GM23338 (cell line): Measurements from ENCODE around the gene UNC45B. TPM values are rescaled to one million over a fixed set of nuclear protein-coding genes. Genes with fewer than 3 reads are reported as not detected.

ENCODE experiments used
- ATAC-seq: fragments of 200-7000 bp; cut with Tn5 transposase; 3 replicates; pipeline ENCODE4 v1.9.1; 2020
- DNase-seq: peaks from one replicate; pipeline ENCODE4 v3.0.0-alpha.2; 2015; ENCODE audit warnings: low spot score
- H2AFZ ChIP-seq: fragments of 200-600 bp; sonication (generic); 2 replicates; pipeline ENCODE4 v1.8.0; 2016; ENCODE audit warnings: antibody characterized with exemption, mild to moderate bottlenecking, moderate library complexity
- H3F3A ChIP-seq: fragments of 200-600 bp; sonication (generic); replicated peaks from 2 replicates; pipeline ENCODE4 v1.8.0; 2017; ENCODE audit warnings: antibody characterized with exemption, mixed run types, low read depth
- H3K27ac ChIP-seq: fragments of 200-600 bp; sonication (generic); 2 replicates; pipeline ENCODE4 v1.6.1; 2016; ENCODE audit warnings: low read depth
- H3K27me3 ChIP-seq: fragments of 200-600 bp; sonication (generic); 2 replicates; pipeline ENCODE4 v1.8.0; 2016; ENCODE audit warnings: mild to moderate bottlenecking, mixed run types, moderate library complexity; ENCODE audit not compliant: insufficient read depth
- H3K36me3 ChIP-seq: fragments of 200-600 bp; sonication (generic); 2 replicates; pipeline ENCODE4 v1.8.0; 2016; ENCODE audit warnings: mild to moderate bottlenecking; ENCODE audit not compliant: insufficient read depth
- H3K4me1 ChIP-seq: fragments of 200-600 bp; sonication (generic); 2 replicates; pipeline ENCODE4 v1.8.0; 2016; ENCODE audit warnings: mild to moderate bottlenecking, moderate library complexity; ENCODE audit not compliant: insufficient read depth
- H3K4me2 ChIP-seq: fragments of 200-600 bp; sonication (generic); 2 replicates; pipeline ENCODE4 v1.7.1; 2017; ENCODE audit warnings: mixed run types
- H3K4me3 ChIP-seq: fragments of 200-600 bp; sonication (generic); 2 replicates; pipeline ENCODE4 v1.6.1; 2016; ENCODE audit warnings: mixed run types
- H3K79me2 ChIP-seq: fragments of 200-600 bp; sonication (generic); replicated peaks from 2 replicates; pipeline ENCODE4 v1.8.0; 2017; ENCODE audit warnings: mild to moderate bottlenecking; ENCODE audit not compliant: insufficient read depth
- H3K9me2 ChIP-seq: fragments of 200-600 bp; sonication (generic); 2 replicates; pipeline ENCODE4 v1.8.0; 2017; ENCODE audit not compliant: insufficient read depth
- H4K20me1 ChIP-seq: fragments of 200-600 bp; sonication (generic); replicated peaks from 2 replicates; pipeline ENCODE4 v1.8.0; 2017; ENCODE audit warnings: mild to moderate bottlenecking; ENCODE audit not compliant: insufficient read depth
- H3K27ac Mint-ChIP-seq: 2 replicates; pipeline ENCODE4 v1.8.0; 2020; ENCODE audit warnings: inconsistent platforms, mild to moderate bottlenecking, moderate library complexity, mixed read lengths
- H3K27me3 Mint-ChIP-seq: 3 replicates; pipeline ENCODE4 v1.8.0; 2022; ENCODE audit warnings: low read depth, mild to moderate bottlenecking, moderate library complexity, mixed read lengths, inconsistent platforms; ENCODE audit not compliant: insufficient read depth, poor library complexity
- H3K36me3 Mint-ChIP-seq: 3 replicates; pipeline ENCODE4 v1.8.0; 2021; ENCODE audit warnings: low read depth, mild to moderate bottlenecking, inconsistent platforms, moderate library complexity, mixed read lengths
- H3K4me1 Mint-ChIP-seq: 3 replicates; pipeline ENCODE4 v1.8.0; 2020; ENCODE audit warnings: mild to moderate bottlenecking, inconsistent platforms, mixed read lengths
- H3K4me3 Mint-ChIP-seq: 3 replicates; pipeline ENCODE4 v1.8.0; 2021; ENCODE audit warnings: moderate library complexity, mild to moderate bottlenecking, inconsistent platforms, mixed read lengths
- H3K9me3 Mint-ChIP-seq: 3 replicates; pipeline ENCODE4 v1.8.0; 2020; ENCODE audit warnings: moderate library complexity, mild to moderate bottlenecking, inconsistent platforms, mixed read lengths
- CREB1 ChIP-seq: fragments of 250-450 bp; sonication (Bioruptor Pico); IDR thresholded peaks from 2 replicates; pipeline ENCODE4 v1.5.0; 2020; ENCODE audit warnings: low read depth, mild to moderate bottlenecking, moderate library complexity
- CTCF ChIP-seq, 2 experiments: fragments of 200-600 bp in 1 of 2; sonication (generic) in 1 of 2; conservative IDR thresholded peaks; 2 replicates each; pipeline versions ENCODE4 v1.5.1 to v1.6.1; 2016 to 2017; ENCODE audit warnings: antibody characterized with exemption in 2 of 2, low read depth in 2 of 2, mild to moderate bottlenecking in 2 of 2, moderate library complexity in 1 of 2
- ETS1 ChIP-seq: IDR thresholded peaks from 2 replicates; pipeline ENCODE4 v1.6.1; 2016; ENCODE audit warnings: antibody characterized with exemption
- EZH2 ChIP-seq: fragments of 200-600 bp; sonication (generic); IDR thresholded peaks from one replicate; pipeline ENCODE4 v1.8.0; 2017; ENCODE audit warnings: antibody characterized with exemption, mild to moderate bottlenecking, low read depth; ENCODE audit not compliant: unreplicated experiment
- EZH2phosphoT487 ChIP-seq: fragments of 200-600 bp; sonication (generic); IDR thresholded peaks from one replicate; pipeline ENCODE4 v1.8.1; 2018; ENCODE audit warnings: antibody characterized with exemption; ENCODE audit not compliant: unreplicated experiment
- JUNB ChIP-seq: IDR thresholded peaks from one replicate; pipeline ENCODE4 v1.6.1; 2016; ENCODE audit warnings: antibody characterized with exemption; ENCODE audit not compliant: unreplicated experiment
- NANOG ChIP-seq: IDR thresholded peaks from 2 replicates; pipeline ENCODE4 v1.6.1; 2016; ENCODE audit warnings: antibody characterized with exemption, borderline replicate concordance
- POLR2AphosphoS5 ChIP-seq: IDR thresholded peaks from 2 replicates; pipeline ENCODE4 v1.6.1; 2016; ENCODE audit warnings: antibody characterized with exemption, low read depth
- REST ChIP-seq: IDR thresholded peaks from one replicate; pipeline ENCODE4 v1.6.1; 2018; ENCODE audit warnings: antibody characterized with exemption; ENCODE audit not compliant: unreplicated experiment
- STAT1 ChIP-seq: IDR thresholded peaks from one replicate; pipeline ENCODE4 v1.6.1; 2016; ENCODE audit warnings: antibody characterized with exemption; ENCODE audit not compliant: unreplicated experiment
- ZNF114 ChIP-seq: fragments of 250-450 bp; sonication (Bioruptor Pico); IDR thresholded peaks from 2 replicates; pipeline ENCODE4 v1.5.0; 2020; ENCODE audit warnings: mild to moderate bottlenecking, moderate library complexity
- ZNF331 ChIP-seq: fragments of 250-450 bp; sonication (Bioruptor Pico); IDR thresholded peaks from 2 replicates; pipeline ENCODE4 v1.5.0; 2020; ENCODE audit warnings: low read depth, mild to moderate bottlenecking, moderate library complexity
- ZNF462 ChIP-seq: fragments of 250-450 bp; sonication (Bioruptor Pico); IDR thresholded peaks from 2 replicates; pipeline ENCODE4 v1.5.0; 2020; ENCODE audit warnings: mild to moderate bottlenecking, moderate library complexity
- polyA plus RNA-seq: library from polyadenylated mRNA; unstranded; fragments of >200 nt; fragmentation: Nextera tagmentation; extraction: Ambion mirVana; gene quantifications from 2 replicates; pipeline ENCODE4 v1.2.1, GENCODE V29; 2016
- total RNA-seq: library from RNA; depleted of rRNA; stranded (reverse); fragments of >200 nt; shearing (Covaris generic); gene quantifications from 2 replicates; pipeline ENCODE4 v1.2.3, GENCODE V29; 2014

Gene UNC45B
- total and polyA plus RNA-seq, 2 experiments from 2014 or later: 0.03 TPM; not detected in 1

GRCh38 chr17:35188111-35188510 is 40.5 kb downstream of the UNC45B start:
- Histone ChIP-seq H2AFZ (no peak overlapping the region), H3K36me3 (no peaks in the 10 kb centered on the region), H3K4me2 (no peak overlapping the region), H3K79me2 (no peaks in the 10 kb centered on the region), H3K27ac (no peak overlapping the region), H3K9me2 (peaks cover 5% of the 10 kb centered on the region; the same call in 1 of the 2 replicates), H3K27me3 (no peaks in the 10 kb centered on the region), H3K4me1 (no peaks in the 10 kb centered on the region; the same call in 1 of the 2 replicates), H3F3A (no peaks in the 10 kb centered on the region), H4K20me1 (no peaks in the 10 kb centered on the region), H3K4me3 (no peak overlapping the region)
- Mint-ChIP-seq H3K27ac (no peak overlapping the region), H3K36me3 (no peaks in the 10 kb centered on the region), H3K4me3 (no peak overlapping the region), H3K4me1 (no peaks in the 10 kb centered on the region), H3K9me3 (no peaks in the 10 kb centered on the region), H3K27me3 (peaks cover 3% of the 10 kb centered on the region)
- TF ChIP-seq ZNF114 (CRISPR knock-in tag): no peak
- TF ChIP-seq EZH2phosphoT487: no peak
- no peak for TF ChIP-seq ZNF331 (CRISPR knock-in tag)
- no peak for TF ChIP-seq NANOG
- TF ChIP-seq CREB1 (CRISPR knock-in tag): no peak
- no peak for TF ChIP-seq CTCF (conservative IDR thresholded peaks at IDR 0.05; ENCODE audit: low read depth in 2 of 2)
- no peak for TF ChIP-seq STAT1
- TF ChIP-seq REST: no peak
- TF ChIP-seq EZH2: no peak
- TF ChIP-seq JUNB: no peak
- no peak for TF ChIP-seq POLR2AphosphoS5
- TF ChIP-seq ETS1: no peak
- TF ChIP-seq ZNF462 (CRISPR knock-in tag): no peak
- DNase-seq (no peak), ATAC-seq (no peak)
